Lower lobe of right lung (tissue), 2 donors: ENCODE data around the gene MAEL. TPM values are rescaled to one million over a fixed set of nuclear protein-coding genes. Genes with fewer than 3 reads are reported as not detected.
A peak's percentile ranks its signal among the peaks of the same experiment; 100 is the strongest.

Source experiments
- ATAC-seq, 2 donors: fragments of 200-7000 bp; cut with Tn5 transposase; one replicate each; pipeline ENCODE4 v1.9.1; 2020 to 2022; ENCODE audit warnings: mild to moderate bottlenecking in 2 of 2, moderate library complexity in 2 of 2
- DNase-seq: peaks from one replicate; pipeline ENCODE4 v3.0.0-alpha.2; 2020
- H3K27ac ChIP-seq: fragments of 200-600 bp; one replicate; pipeline ENCODE4 v1.8.0; 2022
- H3K27me3 ChIP-seq: fragments of 200-600 bp; one replicate; pipeline ENCODE4 v1.8.0; 2022; ENCODE audit warnings: low read depth
- H3K36me3 ChIP-seq: fragments of 200-600 bp; one replicate; pipeline ENCODE4 v1.8.0; 2022; ENCODE audit warnings: mild to moderate bottlenecking
- H3K4me1 ChIP-seq: fragments of 200-600 bp; one replicate; pipeline ENCODE4 v1.8.0; 2022
- H3K4me3 ChIP-seq: fragments of 200-600 bp; one replicate; pipeline ENCODE4 v1.8.0; 2022; ENCODE audit warnings: mild to moderate bottlenecking
- H3K9me3 ChIP-seq: fragments of 200-600 bp; one replicate; pipeline ENCODE4 v1.8.0; 2022
- CTCF ChIP-seq: fragments of 200-600 bp; IDR thresholded peaks from one replicate; pipeline ENCODE4 v1.8.0; 2022; ENCODE audit warnings: antibody characterized with exemption, mild to moderate bottlenecking
- intact Hi-C: fragments of 100-400 bp; cut with DNase I; formaldehyde crosslinking; loops from one replicate; pipeline ENCODE4 v1.11.0; 2022
- total RNA-seq: library from RNA; stranded (reverse); fragmentation: NEBNext Ultra II Directional; extraction: Animal tissue kit (Norgen Biotek cat#: 25700); gene quantifications from one replicate; pipeline ENCODE4 v1.2.1, GENCODE V29; 2021
- donor health status: DM: no; HTN: yes; CAD: no; lungs with severe emphysema.

Gene MAEL
- total RNA-seq, 1 donor from 2014 or later, result not detected

DNA sequence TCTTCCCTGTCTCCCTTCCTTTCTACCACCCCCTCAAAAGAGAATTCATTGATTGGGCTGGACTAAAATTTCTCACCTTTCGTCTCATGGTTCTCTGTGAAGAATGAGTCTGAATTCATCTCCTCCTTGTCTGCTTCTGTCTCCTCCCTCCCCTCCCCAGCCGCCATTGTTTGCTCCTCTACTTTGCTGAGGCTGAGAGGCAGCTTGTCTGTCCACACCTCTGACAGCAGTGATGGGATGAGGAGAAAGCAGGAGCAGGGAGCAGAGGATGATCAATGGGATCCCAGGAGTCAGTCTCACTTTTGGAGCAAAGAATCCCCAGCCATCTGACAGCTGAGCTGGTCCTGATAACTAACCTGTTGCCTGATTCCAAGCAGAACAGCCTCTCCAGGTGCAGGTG lies 16.3 kb upstream of the MAEL start:
- no peaks in the 10 kb centered on the region for H3K36me3 ChIP-seq
- intact Hi-C loops, result no loop called here
- TF ChIP-seq CTCF, result no peak
- no peak for DNase-seq
- H3K9me3 ChIP-seq, result no peaks in the 10 kb centered on the region
- peaks cover 8% of the 10 kb centered on the region for H3K4me1 ChIP-seq
- ATAC-seq, result no peak
- no peak overlapping the region for H3K4me3 ChIP-seq
- H3K27me3 ChIP-seq, result peaks cover 40% of the 10 kb centered on the region
- H3K27ac ChIP-seq, result no peak overlapping the region

DNA sequence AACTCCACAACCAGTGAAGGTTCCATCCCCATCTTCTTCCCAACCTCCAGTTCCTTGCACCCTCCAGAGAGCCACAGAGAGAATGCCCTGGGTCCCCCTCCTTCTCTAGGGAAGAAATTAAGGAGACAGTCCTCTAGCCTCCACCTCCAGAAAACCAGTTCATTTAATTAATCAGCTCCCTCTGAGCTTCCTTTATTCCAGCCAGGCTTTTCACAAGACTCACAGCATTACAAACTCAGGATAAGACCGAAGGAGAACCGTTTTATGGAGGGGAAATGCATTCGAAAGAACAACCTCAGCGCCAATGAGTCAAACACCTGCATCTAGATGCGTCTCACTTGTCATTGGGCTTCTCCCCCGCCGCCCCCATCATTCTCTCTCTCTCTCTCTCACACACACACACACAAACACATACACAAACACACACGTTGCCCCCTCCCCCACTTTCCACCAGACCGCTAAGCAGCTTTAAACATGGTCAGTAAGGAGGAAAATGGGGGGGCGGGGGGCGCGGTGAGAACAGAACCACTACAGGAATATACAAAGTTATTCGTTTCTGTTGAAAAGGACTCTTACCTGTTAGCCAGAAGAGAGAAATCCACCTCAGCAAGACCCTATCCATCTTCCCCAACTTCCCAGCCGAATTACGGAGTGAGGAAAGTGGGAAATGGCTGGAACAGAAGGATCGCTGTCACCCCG lies 14.3 kb upstream of the MAEL start:
- Histone ChIP-seq H3K9me3 (no peaks in the 10 kb centered on the region), H3K27me3 (peaks cover 39% of the 10 kb centered on the region), H3K4me3 (peak overlapping the region; percentile 44), H3K27ac (no peak overlapping the region), H3K36me3 (no peaks in the 10 kb centered on the region), H3K4me1 (peaks cover 8% of the 10 kb centered on the region)
- intact Hi-C loops, result no loop called here
- ATAC-seq (no peak), DNase-seq (no peak)
- TF ChIP-seq CTCF, result no peak

GRCh38 chr1:166975361-166976129 lies 13.5 kb upstream of the MAEL start, which contains the start of gene ILDR2:
TSS of gene ILDR2 (minus strand) at chr1:166975540. CDS start at chr1:166975268, 272 bp downstream.
- Histone ChIP-seq H3K9me3 (no peaks in the 10 kb centered on the region), H3K36me3 (no peaks in the 10 kb centered on the region), H3K27me3 (peaks cover 39% of the 10 kb centered on the region), H3K27ac (no peak within 1 kb of the TSS), H3K4me1 (peaks cover 8% of the 10 kb centered on the region), H3K4me3 (peak within 1 kb of the TSS; percentile 72)
- TF ChIP-seq CTCF, result no peak
- peak; percentile 64 for DNase-seq
- intact Hi-C loops, result no loop called here
- peak; percentile 83 to 92 for ATAC-seq

GRCh38 chr1:166977951-166978350 lies 11.1 kb upstream of the MAEL start:
- intact Hi-C loops, result no loop called here
- Histone ChIP-seq H3K36me3 (no peaks in the 10 kb centered on the region), H3K27me3 (peaks cover 19% of the 10 kb centered on the region), H3K4me1 (peaks cover 8% of the 10 kb centered on the region), H3K9me3 (no peaks in the 10 kb centered on the region), H3K4me3 (no peak overlapping the region), H3K27ac (no peak overlapping the region)
- no peak for TF ChIP-seq CTCF
- DNase-seq (no peak), ATAC-seq (no peak)

DNA sequence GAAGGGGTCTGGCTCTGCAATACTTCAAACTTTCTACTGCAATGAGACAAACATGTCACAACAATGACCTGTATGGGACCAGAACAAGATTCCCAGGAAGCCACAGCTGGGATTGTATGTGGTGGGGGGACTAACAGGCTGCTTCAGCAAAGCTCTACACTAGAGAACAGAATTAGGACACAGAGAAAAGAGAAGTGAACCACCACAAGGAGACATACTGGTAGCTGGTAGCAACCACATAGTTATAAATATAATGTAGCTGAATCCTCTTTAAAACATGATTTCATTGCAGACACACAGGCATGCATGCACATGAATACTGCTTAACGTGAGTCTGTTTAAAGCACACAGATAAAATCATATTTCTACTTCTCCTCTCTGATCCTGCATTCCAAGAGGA lies 10.3 kb upstream of the MAEL start:
- H3K9me3 ChIP-seq, result no peaks in the 10 kb centered on the region
- no peak overlapping the region for H3K4me3 ChIP-seq
- ATAC-seq (no peak), DNase-seq (no peak)
- H3K4me1 ChIP-seq, result peaks cover 8% of the 10 kb centered on the region
- no peak overlapping the region for H3K27ac ChIP-seq
- peaks cover 10% of the 10 kb centered on the region for H3K27me3 ChIP-seq
- no peaks in the 10 kb centered on the region for H3K36me3 ChIP-seq
- intact Hi-C loops, result no loop called here
- no peak for TF ChIP-seq CTCF
